Measurements from ENCODE around the gene ECE1. TPM values are rescaled to one million over a fixed set of nuclear protein-coding genes. Genes with fewer than 3 reads are reported as not detected.

Gene ECE1
- total and polyA plus RNA-seq, 2 of the 8 experiments (the other 6 are each of a cell fraction or from before 2014, with no cell fraction given) = 21.4 to 36.8 TPM

DNA sequence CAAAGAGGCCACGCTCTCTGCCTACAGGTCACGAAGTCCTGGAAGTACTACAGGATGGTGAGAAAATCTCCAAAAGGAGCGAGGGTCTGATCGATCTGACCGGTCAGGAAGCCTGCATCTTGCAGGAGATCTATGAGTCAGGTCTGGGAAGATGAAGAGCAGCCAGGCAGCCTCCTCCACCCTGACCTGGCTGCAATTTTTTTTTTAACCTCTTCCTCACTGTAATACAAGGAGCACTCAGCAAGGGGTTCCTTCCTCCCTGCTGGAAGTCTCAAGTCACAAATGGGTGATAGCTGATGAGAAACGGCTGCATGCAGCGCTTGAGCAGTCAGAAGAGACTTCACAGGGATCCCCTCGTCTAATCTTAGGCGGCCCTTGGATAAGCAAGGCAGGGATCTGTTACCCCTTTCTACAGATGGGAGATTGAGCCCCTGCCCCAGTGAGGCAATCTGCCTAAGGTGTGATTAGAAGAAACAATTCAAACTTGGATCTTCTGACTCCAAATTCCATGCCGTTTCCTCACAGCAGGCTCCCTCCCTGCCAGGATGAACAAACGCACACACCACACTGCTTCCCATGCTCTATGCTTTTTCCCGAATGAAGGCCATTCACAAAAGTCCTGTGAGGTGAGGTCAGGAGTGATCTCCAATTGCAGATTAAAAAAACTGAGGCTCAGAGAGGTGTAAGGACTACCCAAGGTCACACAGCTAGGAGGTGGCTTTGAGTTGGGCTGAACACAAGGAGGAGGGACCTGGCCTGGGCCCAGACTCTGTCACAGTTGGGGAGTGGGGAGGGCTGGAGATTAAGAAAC is 48.3 kb downstream of the ECE1 start:
- TF ChIP-seq, protein P1, sequence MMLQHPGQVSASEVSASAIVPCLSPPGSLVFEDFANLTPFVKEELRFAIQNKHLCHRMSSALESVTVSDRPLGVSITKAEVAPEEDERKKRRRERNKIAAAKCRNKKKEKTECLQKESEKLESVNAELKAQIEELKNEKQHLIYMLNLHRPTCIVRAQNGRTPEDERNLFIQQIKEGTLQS (IDR thresholded peaks at IDR 0.05; ENCODE audit: insufficient read depth, low read depth, low read length) = no peak
- TF ChIP-seq CHD2 (IDR thresholded peaks at IDR 0.05; ENCODE audit: low read length) (no peak), SIRT6 (IDR thresholded peaks at IDR 0.05; ENCODE audit: low read length) (no peak)
- TF ChIP-seq, protein P2, sequence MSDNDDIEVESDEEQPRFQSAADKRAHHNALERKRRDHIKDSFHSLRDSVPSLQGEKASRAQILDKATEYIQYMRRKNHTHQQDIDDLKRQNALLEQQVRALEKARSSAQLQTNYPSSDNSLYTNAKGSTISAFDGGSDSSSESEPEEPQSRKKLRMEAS (IDR thresholded peaks at IDR 0.05) = no peak
- no peak overlapping the region for H3K9ac ChIP-seq (replicated peaks in 1 of 4; ENCODE audit: extremely low read depth in 1 of 4, low read depth in 3 of 4, low read length in 3 of 4)
- CTCF ChIA-PET (ENCODE audit: partially characterized antibody) = interaction anchor here (0.6 to 13.8 kb wide), 11 partner anchors 8 to 126 kb away, joined by 3 to 199 read pairs (median 8); no protein-coding TSS in a partner anchor

More for the DNA sequence above, 48.3 kb downstream of the ECE1 start:
- no peak overlapping the region for H2BK20ac ChIP-seq (ENCODE audit: low read length)
- no peak overlapping the region for H2BK120ac ChIP-seq (replicated peaks; ENCODE audit: low read depth, low read length)
- H3K36me3 ChIP-seq (ENCODE audit: control insufficient read depth in 2 of 4, insufficient read depth in 4 of 4, low read length in 3 of 4) = peaks cover 0 to 5% (median 0%) of the 10 kb centered on the region in 4 experiments; a peak in 1 of 8 replicates
- no peak overlapping the region for H2BK12ac ChIP-seq (ENCODE audit: low read depth, low read length)
- no peaks in the 10 kb centered on the region for H3K23me2 ChIP-seq (ENCODE audit: low read depth, low read length)
- no peak overlapping the region for H3K27ac ChIP-seq (ENCODE audit: low read depth, low read length)
- H2AFZ ChIP-seq (ENCODE audit: low read length) = no peak overlapping the region
- no peaks in the 10 kb centered on the region for H3K79me2 ChIP-seq (ENCODE audit: control insufficient read depth in 1 of 2, insufficient read depth in 2 of 2, low read length in 2 of 2)
- peaks cover 0 to 4% of the 10 kb centered on the region in 2 experiments for H4K20me1 ChIP-seq (replicated peaks in 1 of 2; ENCODE audit: control insufficient read depth in 1 of 2, insufficient read depth in 2 of 2, low read length in 2 of 2)
- no peak overlapping the region for H3K4me3 ChIP-seq (ENCODE audit: extremely low read depth in 1 of 4, insufficient read depth in 2 of 4, low read depth in 3 of 4, low read length in 4 of 4)
- no peak overlapping the region for H3K14ac ChIP-seq (ENCODE audit: insufficient read length)
- no peak overlapping the region for H2BK5ac ChIP-seq (ENCODE audit: low read depth, low read length)
- H4K5ac ChIP-seq (ENCODE audit: insufficient read length, low read depth, low read length) = no peak overlapping the region
- no peak overlapping the region for H2BK15ac ChIP-seq (ENCODE audit: low read length)
- H4K8ac ChIP-seq (ENCODE audit: extremely low read depth, insufficient read depth, low read length) = no peak overlapping the region
- H3K9me3 ChIP-seq (ENCODE audit: insufficient read depth in 2 of 2, low read depth in 1 of 2, low read length in 1 of 2) = no peaks in the 10 kb centered on the region
- H3K18ac ChIP-seq (ENCODE audit: extremely low read depth, low read length) = no peak overlapping the region
- no peaks in the 10 kb centered on the region for H3K27me3 ChIP-seq (replicated peaks in 1 of 4; ENCODE audit: control insufficient read depth in 3 of 4, extremely low read depth in 1 of 4, insufficient read depth in 3 of 4, low read length in 3 of 4)
- whole genome bisulfite sequencing, 2 experiments (ENCODE audit: extremely low coverage in 1 of 2, insufficient coverage in 1 of 2, insufficient read length in 1 of 2, insufficient replicate concordance in 2 of 2, low coverage in 1 of 2, low lambda C conversion rate in 2 of 2, missing lambda C conversion rate in 1 of 2) = 79% methylated on average over 12 of the region's 12 CpGs; no CpG with 5 or more reads in 1 of the 2 experiments
- H2AK5ac ChIP-seq (ENCODE audit: low read depth, low read length) = no peak overlapping the region
- POLR2A ChIA-PET (ENCODE audit: partially characterized antibody) = no interaction called here
- H3K4ac ChIP-seq (replicated peaks; ENCODE audit: insufficient read length, low read depth, low read length) = no peak overlapping the region
- no peak overlapping the region for H3K56ac ChIP-seq (replicated peaks; ENCODE audit: insufficient read length, low read depth, low read length)
- H3K79me1 ChIP-seq (ENCODE audit: low read depth, low read length) = no peaks in the 10 kb centered on the region
- FAIRE-seq (no peak), DNase-seq (ENCODE audit: low read depth in 1 of 2, low spot score in 2 of 2) (no peak)
- no peak overlapping the region for H4K91ac ChIP-seq (replicated peaks; ENCODE audit: insufficient read length, low read length)
- H3K23ac ChIP-seq (ENCODE audit: insufficient read length) = no peak overlapping the region
- no peak overlapping the region for H3K4me2 ChIP-seq (ENCODE audit: insufficient read depth in 1 of 2, low read depth in 2 of 2, low read length in 2 of 2)
- H3K4me1 ChIP-seq (replicated peaks in 1 of 4; ENCODE audit: control insufficient read depth in 3 of 4, insufficient read depth in 4 of 4, low read length in 3 of 4) = peaks cover 0 to 8% (median 5%) of the 10 kb centered on the region in 4 experiments; a peak in 4 of 7 replicates
